Measurements from ENCODE around the gene MICALL1. TPM values are rescaled to one million over a fixed set of nuclear protein-coding genes. Genes with fewer than 3 reads are reported as not detected.

MICALL1 gene
- total and polyA plus RNA-seq, 2 of the 4 experiments (the other 2 are of a cell fraction), result 12.4 to 22.3 TPM

DNA sequence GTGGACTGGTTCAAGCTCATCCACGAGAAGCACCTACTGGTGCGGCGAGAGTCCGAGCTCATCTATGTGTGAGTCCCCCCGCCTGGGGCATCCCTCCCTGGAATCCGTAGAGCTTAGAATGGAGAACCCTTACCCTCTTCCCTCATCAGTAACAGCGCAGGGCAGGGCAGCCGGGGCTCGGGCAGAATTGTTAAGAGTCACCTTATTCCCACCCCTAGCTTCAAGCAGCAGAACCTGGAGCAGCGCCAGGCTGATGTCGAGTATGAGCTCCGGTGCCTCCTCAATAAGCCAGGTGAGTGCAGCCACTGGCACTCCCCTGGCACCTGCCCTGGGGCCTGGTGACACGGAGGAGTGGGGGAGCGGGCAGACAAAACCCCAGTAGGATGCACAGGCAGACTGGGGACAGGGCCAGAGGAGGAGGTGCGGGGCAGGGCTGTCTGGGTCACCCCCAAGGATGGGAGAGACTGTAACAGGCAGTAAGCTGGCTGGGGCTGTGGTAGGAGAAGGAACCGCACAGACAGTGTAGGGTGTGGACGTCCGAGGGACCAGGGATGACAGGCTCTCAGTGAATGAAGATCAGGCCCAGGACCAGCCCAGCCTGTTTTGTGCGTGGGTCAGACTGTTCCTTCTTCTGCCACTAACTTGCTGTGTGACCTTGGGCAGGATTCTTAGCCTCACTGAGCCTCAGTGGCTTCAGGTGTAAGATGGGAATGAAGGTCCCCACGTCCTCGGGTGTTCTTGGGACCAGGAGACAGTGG is 26.9 kb downstream of the MICALL1 start:
- BruUV-seq (replicated peaks), result no TSS peak
- peak overlapping the region; percentile 65; the same call in 1 of the 2 replicates for H2BK20ac ChIP-seq (ENCODE audit: low read depth, low read length)
- TF ChIP-seq CEBPB (IDR thresholded peaks at IDR 0.05; ENCODE audit: low read depth, low read length) (no peak), RCOR1 (IDR thresholded peaks at IDR 0.05; ENCODE audit: insufficient replicate concordance, low read length) (no peak), RAD21 (IDR thresholded peaks at IDR 0.05; ENCODE audit: low read length) (no peak), MAZ (IDR thresholded peaks at IDR 0.05; ENCODE audit: borderline replicate concordance, low read depth, low read length) (no peak), CHD1 (IDR thresholded peaks at IDR 0.05; ENCODE audit: low read depth, low read length) (no peak), SMC3 (IDR thresholded peaks at IDR 0.05; ENCODE audit: low read depth, low read length) (no peak), MXI1 (IDR thresholded peaks at IDR 0.05; ENCODE audit: borderline replicate concordance, low read depth, low read length) (no peak)
- TF ChIP-seq, protein P1, sequence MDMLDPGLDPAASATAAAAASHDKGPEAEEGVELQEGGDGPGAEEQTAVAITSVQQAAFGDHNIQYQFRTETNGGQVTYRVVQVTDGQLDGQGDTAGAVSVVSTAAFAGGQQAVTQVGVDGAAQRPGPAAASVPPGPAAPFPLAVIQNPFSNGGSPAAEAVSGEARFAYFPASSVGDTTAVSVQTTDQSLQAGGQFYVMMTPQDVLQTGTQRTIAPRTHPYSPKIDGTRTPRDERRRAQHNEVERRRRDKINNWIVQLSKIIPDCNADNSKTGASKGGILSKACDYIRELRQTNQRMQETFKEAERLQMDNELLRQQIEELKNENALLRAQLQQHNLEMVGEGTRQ (IDR thresholded peaks at IDR 0.05; ENCODE audit: low read depth, low read length), result no peak
- TF ChIP-seq, protein P2, sequence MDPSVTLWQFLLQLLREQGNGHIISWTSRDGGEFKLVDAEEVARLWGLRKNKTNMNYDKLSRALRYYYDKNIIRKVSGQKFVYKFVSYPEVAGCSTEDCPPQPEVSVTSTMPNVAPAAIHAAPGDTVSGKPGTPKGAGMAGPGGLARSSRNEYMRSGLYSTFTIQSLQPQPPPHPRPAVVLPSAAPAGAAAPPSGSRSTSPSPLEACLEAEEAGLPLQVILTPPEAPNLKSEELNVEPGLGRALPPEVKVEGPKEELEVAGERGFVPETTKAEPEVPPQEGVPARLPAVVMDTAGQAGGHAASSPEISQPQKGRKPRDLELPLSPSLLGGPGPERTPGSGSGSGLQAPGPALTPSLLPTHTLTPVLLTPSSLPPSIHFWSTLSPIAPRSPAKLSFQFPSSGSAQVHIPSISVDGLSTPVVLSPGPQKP (IDR thresholded peaks at IDR 0.05; ENCODE audit: borderline replicate concordance, low read depth, low read length), result no peak
- H2AFZ ChIP-seq (replicated peaks; ENCODE audit: low read length, poor library complexity), result peak overlapping the region; percentile 72
- peaks cover 31% of the 10 kb centered on the region for H4K20me1 ChIP-seq (ENCODE audit: insufficient read depth, low read length)
- H3K36me3 ChIP-seq (ENCODE audit: control insufficient read depth, insufficient read depth, low read length), result peaks cover 41% of the 10 kb centered on the region
- intact Hi-C loops (cut with micrococcal nuclease) (loop anchor here (5.0 kb wide), 1 partner anchor 116 kb away; no protein-coding TSS in a partner anchor), dilution Hi-C loops (cut with HindIII; ENCODE audit: low sequenced_read_pairs, unreplicated experiment) (no loop called here), in situ Hi-C loops (cut with MboI; ENCODE audit: low sequenced_read_pairs) (no loop called here)
- H3K4me3 ChIP-seq (ENCODE audit: insufficient read depth, low read depth, low read length), result no peak overlapping the region
- no peak overlapping the region for H3K56ac ChIP-seq (ENCODE audit: extremely low read depth, insufficient read depth, low read length)
- peak overlapping the region; percentile 89 for H2AK9ac ChIP-seq (replicated peaks; ENCODE audit: low read depth, low read length, poor library complexity)
- H3K9me3 ChIP-seq (ENCODE audit: control insufficient read depth, insufficient read depth, low read length), result no peaks in the 10 kb centered on the region
- 85% methylated on average over 10 of the region's 21 CpGs; no CpG with 5 or more reads in 1 of the 2 experiments for WGBS, 2 experiments (ENCODE audit: extremely low coverage in 2 of 2, insufficient read length in 1 of 2)
- peak overlapping the region; percentile 43; the same call in 1 of the 3 replicates for H2BK15ac ChIP-seq (ENCODE audit: low read depth, low read length)
- H3K79me1 ChIP-seq (ENCODE audit: low read depth in 1 of 2, low read length in 2 of 2), result peaks cover 3 to 43% of the 10 kb centered on the region in 2 experiments; a peak in 3 of 4 replicates
- peaks cover 8% of the 10 kb centered on the region for H3K9me1 ChIP-seq (ENCODE audit: insufficient read depth, low read length)
- DNase-seq, result no peak
- H3K9ac ChIP-seq (ENCODE audit: low read depth, low read length), result no peak overlapping the region
- H4K8ac ChIP-seq (ENCODE audit: low read depth in 2 of 2, low read length in 2 of 2), result peak overlapping the region in 1 of 2 experiments; percentile 68; a peak in 2 of 4 replicates
- H3K27me3 ChIP-seq (ENCODE audit: control insufficient read depth, insufficient read depth, low read length), result no peaks in the 10 kb centered on the region
- peak overlapping the region; percentile 55 for H2BK120ac ChIP-seq (ENCODE audit: low read depth, low read length)
- H3K4me1 ChIP-seq (ENCODE audit: control insufficient read depth, insufficient read depth, low read length), result peaks cover 16% of the 10 kb centered on the region
- H3K18ac ChIP-seq (ENCODE audit: low read depth, low read length), result no peak overlapping the region
- H3K4me2 ChIP-seq (ENCODE audit: low read depth, low read length), result no peak overlapping the region
- peak overlapping the region; percentile 48 for H3K27ac ChIP-seq (ENCODE audit: insufficient read depth, low read length)
- peak overlapping the region; percentile 75 for H4K91ac ChIP-seq (ENCODE audit: insufficient read depth, low read depth, low read length)
- H2BK5ac ChIP-seq (ENCODE audit: low read depth, low read length, poor library complexity, severe bottlenecking), result peak overlapping the region; percentile 51
- ChIA-PET CTCF (interaction anchor here (0.7 kb wide), 1 partner anchor 33 kb away, joined by 3 read pairs; no protein-coding TSS in a partner anchor), POLR2A (ENCODE audit: unreplicated experiment) (no interaction called here)
- H3K4ac ChIP-seq (ENCODE audit: low read depth, low read length), result peak overlapping the region; percentile 66
- peak overlapping the region; percentile 95 for H2AK5ac ChIP-seq (ENCODE audit: low read depth, low read length)
- ATAC-seq (ENCODE audit: low read depth), result no peak
- H3K23ac ChIP-seq (ENCODE audit: low read depth, low read length), result peak overlapping the region; percentile 60
- H3K14ac ChIP-seq (replicated peaks; ENCODE audit: low read depth, low read length), result peak overlapping the region; percentile 80
- H4K5ac ChIP-seq (ENCODE audit: low read depth, low read length), result no peak overlapping the region
